ENCODE results near the gene RNF212. TPM values are rescaled to one million over a fixed set of nuclear protein-coding genes. Genes with fewer than 3 reads are reported as not detected.

RNF212 gene
- total RNA-seq, 2 donors from 2014 or later = 2.3 to 2.5 TPM

DNA sequence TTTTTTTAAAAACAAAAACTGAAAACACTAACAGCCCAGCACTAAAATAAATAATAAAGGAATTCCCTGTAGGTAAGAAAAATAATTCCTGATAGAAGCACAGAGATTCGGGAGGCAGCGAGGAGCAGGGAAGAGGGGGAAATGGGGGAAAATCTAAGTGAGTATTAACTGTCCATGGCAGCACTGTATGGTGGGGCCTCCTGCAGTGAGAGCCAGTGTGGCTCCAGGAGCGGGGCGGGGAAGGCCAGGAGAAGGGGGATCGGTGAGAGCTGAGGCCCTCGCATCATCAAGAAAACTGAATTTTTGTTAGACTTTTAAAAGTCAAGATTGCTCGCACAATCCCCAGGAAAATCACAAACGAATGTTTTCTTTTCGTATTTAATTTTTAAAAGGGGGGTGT is 14.1 kb downstream of the RNF212 start:
- no peak overlapping the region for H3K4me3 ChIP-seq
- no peak overlapping the region for H3K9ac ChIP-seq (ENCODE audit: low read depth in 2 of 2, low read length in 2 of 2)
- peak; percentile 8 for DNase-seq
- H3K9me3 ChIP-seq = no peaks in the 10 kb centered on the region
- no peaks in the 10 kb centered on the region for H3K36me3 ChIP-seq
- TF ChIP-seq, protein P1, sequence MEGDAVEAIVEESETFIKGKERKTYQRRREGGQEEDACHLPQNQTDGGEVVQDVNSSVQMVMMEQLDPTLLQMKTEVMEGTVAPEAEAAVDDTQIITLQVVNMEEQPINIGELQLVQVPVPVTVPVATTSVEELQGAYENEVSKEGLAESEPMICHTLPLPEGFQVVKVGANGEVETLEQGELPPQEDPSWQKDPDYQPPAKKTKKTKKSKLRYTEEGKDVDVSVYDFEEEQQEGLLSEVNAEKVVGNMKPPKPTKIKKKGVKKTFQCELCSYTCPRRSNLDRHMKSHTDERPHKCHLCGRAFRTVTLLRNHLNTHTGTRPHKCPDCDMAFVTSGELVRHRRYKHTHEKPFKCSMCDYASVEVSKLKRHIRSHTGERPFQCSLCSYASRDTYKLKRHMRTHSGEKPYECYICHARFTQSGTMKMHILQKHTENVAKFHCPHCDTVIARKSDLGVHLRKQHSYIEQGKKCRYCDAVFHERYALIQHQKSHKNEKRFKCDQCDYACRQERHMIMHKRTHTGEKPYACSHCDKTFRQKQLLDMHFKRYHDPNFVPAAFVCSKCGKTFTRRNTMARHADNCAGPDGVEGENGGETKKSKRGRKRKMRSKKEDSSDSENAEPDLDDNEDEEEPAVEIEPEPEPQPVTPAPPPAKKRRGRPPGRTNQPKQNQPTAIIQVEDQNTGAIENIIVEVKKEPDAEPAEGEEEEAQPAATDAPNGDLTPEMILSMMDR (IDR thresholded peaks at IDR 0.05) = no peak
- no peaks in the 10 kb centered on the region for H3K27me3 ChIP-seq
- H3K27ac ChIP-seq = no peak overlapping the region
- intact Hi-C loops (cut with DNase I) = no loop called here
- H3K4me1 ChIP-seq = no peaks in the 10 kb centered on the region

DNA sequence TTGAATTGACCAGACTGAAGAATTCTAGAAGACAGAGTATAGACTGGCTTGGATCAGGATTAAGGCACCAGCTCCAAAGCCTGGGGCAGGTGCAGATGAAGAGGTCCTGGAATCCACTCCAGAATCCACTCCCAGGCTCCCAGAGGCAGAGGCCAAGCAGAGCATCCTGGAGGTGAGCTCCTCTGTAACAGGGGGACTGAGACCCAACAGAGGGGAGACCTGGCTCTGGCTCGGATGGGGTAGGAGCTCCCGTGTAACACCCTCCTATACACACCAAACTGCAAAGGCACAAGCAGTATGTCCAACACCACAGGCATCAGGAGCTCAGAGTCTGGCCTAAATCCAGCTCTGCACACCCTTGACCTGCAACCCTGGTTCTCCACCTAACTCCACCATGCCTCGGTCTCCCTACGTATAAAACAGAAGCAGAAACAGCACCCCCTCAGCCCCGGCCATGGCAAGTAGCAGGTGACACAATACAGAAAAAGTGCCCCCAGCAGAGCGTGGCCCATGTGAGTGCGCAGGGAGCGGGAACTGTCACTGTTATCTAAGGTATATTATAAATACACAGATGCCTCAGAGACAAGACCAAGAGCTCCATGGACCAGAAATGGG is 14.9 kb downstream of the RNF212 start:
- intact Hi-C loops (cut with DNase I) = no loop called here

DNA sequence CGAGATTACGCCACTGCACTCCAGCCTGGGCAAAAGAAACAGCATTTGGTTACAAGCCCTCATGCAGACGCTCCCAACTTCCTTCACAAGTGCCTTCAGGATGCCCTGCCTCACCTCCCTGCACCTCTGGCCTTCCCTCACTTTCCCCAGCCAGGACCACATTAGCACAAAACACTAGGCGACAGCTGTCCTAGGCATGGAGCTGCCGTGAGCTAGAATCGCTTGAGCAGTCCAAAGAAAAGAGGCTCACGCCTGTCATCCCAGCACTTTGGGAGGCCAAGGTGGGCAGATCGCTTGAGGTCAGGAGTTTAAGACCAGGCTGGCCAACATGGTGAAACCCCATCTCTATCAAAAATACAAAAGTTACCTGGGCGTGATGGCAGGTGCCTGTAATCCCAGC is 15.8 kb downstream of the RNF212 start:
- no peaks in the 10 kb centered on the region for H3K4me1 ChIP-seq
- H3K27ac ChIP-seq = no peak overlapping the region
- H3K4me3 ChIP-seq = no peak overlapping the region
- H3K9me3 ChIP-seq = no peaks in the 10 kb centered on the region
- no peak overlapping the region for H3K9ac ChIP-seq (ENCODE audit: low read depth in 2 of 2, low read length in 2 of 2)
- H3K36me3 ChIP-seq = no peaks in the 10 kb centered on the region
- H3K27me3 ChIP-seq = no peaks in the 10 kb centered on the region
- TF ChIP-seq, protein P1 (IDR thresholded peaks at IDR 0.05) = no peak
- DNase-seq = peak; percentile 8
- intact Hi-C loops (cut with DNase I) = no loop called here

More for the DNA sequence above, 14.9 kb downstream of the RNF212 start:
- Histone ChIP-seq H3K27ac (no peak overlapping the region), H3K27me3 (no peaks in the 10 kb centered on the region), H3K36me3 (no peaks in the 10 kb centered on the region), H3K4me1 (no peaks in the 10 kb centered on the region), H3K9ac (ENCODE audit: low read depth in 2 of 2, low read length in 2 of 2) (no peak overlapping the region), H3K4me3 (no peak overlapping the region), H3K9me3 (no peaks in the 10 kb centered on the region)
- DNase-seq = peak; percentile 11
- TF ChIP-seq, protein P1 (IDR thresholded peaks at IDR 0.05) = no peak

DNA sequence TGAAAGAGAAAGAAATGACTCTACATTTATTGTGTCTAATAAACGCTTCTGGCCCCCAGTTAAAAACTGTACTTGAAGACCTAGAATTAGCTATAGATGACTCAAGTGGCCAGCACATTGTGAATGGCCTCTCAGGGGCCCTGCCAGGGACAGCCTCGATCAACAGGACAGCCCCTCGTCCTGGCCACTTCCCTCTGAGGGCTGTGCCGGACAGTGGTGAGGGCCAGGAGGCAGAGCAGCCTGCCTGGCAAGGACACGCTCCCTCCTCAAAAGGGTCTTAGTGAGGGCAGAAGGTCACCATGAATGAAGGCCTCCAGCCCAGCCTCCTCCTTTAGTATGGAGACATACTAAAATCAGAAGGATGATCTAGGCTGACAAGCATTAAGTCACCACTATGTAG is 16.5 kb downstream of the RNF212 start:
- intact Hi-C loops (cut with DNase I) = no loop called here
- no peaks in the 10 kb centered on the region for H3K36me3 ChIP-seq
- no peaks in the 10 kb centered on the region for H3K9me3 ChIP-seq
- no peak overlapping the region for H3K4me3 ChIP-seq
- no peaks in the 10 kb centered on the region for H3K4me1 ChIP-seq
- no peak overlapping the region for H3K9ac ChIP-seq (ENCODE audit: low read depth in 2 of 2, low read length in 2 of 2)
- H3K27me3 ChIP-seq = no peaks in the 10 kb centered on the region
- H3K27ac ChIP-seq = no peak overlapping the region
- peak; percentile 5 for DNase-seq
- TF ChIP-seq, protein P1 (IDR thresholded peaks at IDR 0.05) = no peak

DNA sequence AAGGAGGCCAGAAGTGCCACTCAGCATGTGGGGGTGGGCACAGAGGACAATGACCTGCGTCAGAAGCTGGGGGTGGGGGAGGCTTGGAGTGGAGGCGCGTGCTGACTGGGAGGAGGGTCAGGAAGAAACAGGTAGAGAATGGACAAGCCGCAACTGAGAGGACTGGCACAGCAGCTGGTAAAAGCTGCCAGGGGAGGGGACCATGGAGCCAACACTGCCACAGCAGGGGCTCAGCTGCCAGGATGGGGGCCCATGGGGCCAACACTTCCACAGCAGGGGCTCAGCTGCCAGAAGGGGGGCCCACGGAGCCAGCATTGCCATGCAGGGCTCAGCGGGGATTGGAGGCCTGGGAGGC is 19.1 kb downstream of the RNF212 start:
- Histone ChIP-seq H3K27me3 (no peaks in the 10 kb centered on the region), H3K4me1 (no peaks in the 10 kb centered on the region), H3K4me3 (no peak overlapping the region), H3K9ac (ENCODE audit: low read depth in 2 of 2, low read length in 2 of 2) (no peak overlapping the region), H3K27ac (no peak overlapping the region), H3K36me3 (no peaks in the 10 kb centered on the region), H3K9me3 (no peaks in the 10 kb centered on the region)
- no peak for DNase-seq
- TF ChIP-seq, protein P1 (IDR thresholded peaks at IDR 0.05) = no peak
- intact Hi-C loops (cut with DNase I) = no loop called here
